AG08396 (cell line): ENCODE measurements around the gene ZNF860.

ENCODE experiments used
- DNase-seq: peaks from one replicate; pipeline ENCODE4 v3.0.0; 2012; ENCODE audit warnings: low spot score, mixed read lengths

Gene ZNF860

GRCh38 chr3:31981206-31982181 is at the start of gene ZNF860, which contains the start of gene OSBPL10:
Gene ZNF860 (plus strand): TSS chr3:31981750. CDS start chr3:31989080, 7,330 bp downstream.
Gene OSBPL10 (minus strand): TSS chr3:31981262. CDS start chr3:31981179, 83 bp downstream.
- peak; percentile 81 for DNase-seq

GRCh38 chr3:31932990-31933389 is 48.6 kb upstream of the ZNF860 start:
- no peak for DNase-seq

- no peak for DNase-seq
Observed at GRCh38 chr3:31934018-31934417, 47.5 kb upstream of the ZNF860 start.

GRCh38 chr3:31934866-31935265 is 46.7 kb upstream of the ZNF860 start:
- no peak for DNase-seq

GRCh38 chr3:31936420-31937060 is 45.0 kb upstream of the ZNF860 start:
- DNase-seq: no peak

- no peak for DNase-seq
Observed at GRCh38 chr3:31937225-31937624, 44.3 kb upstream of the ZNF860 start.

- DNase-seq: no peak
Observed at GRCh38 chr3:31942446-31942845, 39.1 kb upstream of the ZNF860 start.

- DNase-seq: no peak
Observed at GRCh38 chr3:31943041-31943440, 38.5 kb upstream of the ZNF860 start.

GRCh38 chr3:31945738-31946052 is 35.9 kb upstream of the ZNF860 start:
- DNase-seq: no peak

- DNase-seq: no peak
Observed at GRCh38 chr3:31946484-31947081, 35.0 kb upstream of the ZNF860 start.

GRCh38 chr3:31947162-31947561 is 34.4 kb upstream of the ZNF860 start:
- DNase-seq: no peak

GRCh38 chr3:31947671-31948091 is 33.9 kb upstream of the ZNF860 start:
- DNase-seq: no peak

GRCh38 chr3:31948280-31948679 is 33.3 kb upstream of the ZNF860 start:
- no peak for DNase-seq

GRCh38 chr3:31952205-31952604 is 29.3 kb upstream of the ZNF860 start:
- no peak for DNase-seq

- no peak for DNase-seq
Observed at GRCh38 chr3:31953091-31953490, 28.5 kb upstream of the ZNF860 start.

- no peak for DNase-seq
Observed at GRCh38 chr3:31953636-31954035, 27.9 kb upstream of the ZNF860 start.

- DNase-seq: no peak
Observed at GRCh38 chr3:31955581-31955980, 26.0 kb upstream of the ZNF860 start.

- no peak for DNase-seq
Observed at GRCh38 chr3:31957106-31957505, 24.4 kb upstream of the ZNF860 start.

- DNase-seq: no peak
Observed at GRCh38 chr3:31958701-31959152, 22.8 kb upstream of the ZNF860 start.

GRCh38 chr3:31959251-31959650 is 22.3 kb upstream of the ZNF860 start:
- no peak for DNase-seq

GRCh38 chr3:31959951-31960792 is 21.4 kb upstream of the ZNF860 start:
- no peak for DNase-seq
